Tibial nerve (tissue), 4 donors: Measurements from ENCODE around the gene CHORDC1. TPM values are rescaled to one million over a fixed set of nuclear protein-coding genes. Genes with fewer than 3 reads are reported as not detected.
"Not testable (repeated sequence)": the region's sequence is repeated elsewhere in the genome, so short reads cannot be mapped to it uniquely, and the experiment has no call there.

Source experiments
- DNase-seq, 2 donors: peaks; one replicate each; pipeline ENCODE4 v3.0.0-alpha.2; 2019; ENCODE audit warnings: low spot score in 2 of 2
- H3K27ac ChIP-seq, 4 donors: fragments of 200-600 bp; sonication (generic) in 3 of 4; one replicate each; pipeline ENCODE4 v1.5.1; 2017 to 2019; ENCODE audit warnings: mild to moderate bottlenecking in 1 of 4
- H3K27me3 ChIP-seq, 2 donors: fragments of 200-600 bp; sonication (generic) in 1 of 2; one replicate each; pipeline versions ENCODE4 v1.5.1 to v1.6.0; 2017 to 2019
- H3K36me3 ChIP-seq, 3 donors: fragments of 200-600 bp; sonication (generic); one replicate each; pipeline ENCODE4 v1.5.1; 2018 to 2019
- H3K4me1 ChIP-seq, 4 donors: fragments of 200-600 bp; sonication (generic) in 3 of 4; one replicate each; pipeline ENCODE4 v1.5.1; 2017 to 2019
- H3K4me3 ChIP-seq, 4 donors: fragments of 200-600 bp; sonication (generic) in 3 of 4; one replicate each; pipeline ENCODE4 v1.5.1; 2017 to 2019; ENCODE audit warnings: mild to moderate bottlenecking in 1 of 4, moderate library complexity in 1 of 4
- H3K9me3 ChIP-seq, 4 donors: fragments of 200-600 bp; sonication (generic) in 3 of 4; one replicate each; pipeline ENCODE4 v1.5.1; 2017 to 2019
- EP300 ChIP-seq, 2 donors: sonication (generic); formaldehyde crosslinking; IDR thresholded peaks; one replicate each; pipeline ENCODE4 v1.6.1; 2017; ENCODE audit warnings: antibody characterized with exemption in 2 of 2, mild to moderate bottlenecking in 1 of 2
- POLR2A ChIP-seq, 2 donors: fragments of 450-650 bp; IDR thresholded peaks; one replicate each; pipeline ENCODE4 v1.6.1; 2017; ENCODE audit warnings: antibody characterized with exemption in 2 of 2, mild to moderate bottlenecking in 2 of 2, moderate library complexity in 2 of 2
- WGBS, 2 donors: methylation state at CpG; one replicate each; pipeline ENCODE4 v1.1.5; 2018; 5-methylcytosine and 5-hydroxymethylcytosine counted together
- total RNA-seq, 4 donors: library from RNA; depleted of rRNA; stranded (reverse); fragments of >200 nt; gene quantifications; one replicate each; pipeline ENCODE4 v1.1.0, GENCODE V29; 2016
- TF ChIP-seq, protein P1 (sequence below), 5 experiments: fragments of 200-600 bp in 3 of 5; fragments of 450-650 bp in 2 of 5; sonication (generic) in 3 of 5; IDR thresholded peaks; one replicate each; pipeline ENCODE4 v1.5.1; 2016 to 2019; ENCODE audit warnings: antibody characterized with exemption in 5 of 5, mild to moderate bottlenecking in 3 of 5, moderate library complexity in 2 of 5

Gene CHORDC1
- total RNA-seq, 4 donors from 2014 or later, result 30.0 to 69.3 (median 46.6) TPM

DNA sequence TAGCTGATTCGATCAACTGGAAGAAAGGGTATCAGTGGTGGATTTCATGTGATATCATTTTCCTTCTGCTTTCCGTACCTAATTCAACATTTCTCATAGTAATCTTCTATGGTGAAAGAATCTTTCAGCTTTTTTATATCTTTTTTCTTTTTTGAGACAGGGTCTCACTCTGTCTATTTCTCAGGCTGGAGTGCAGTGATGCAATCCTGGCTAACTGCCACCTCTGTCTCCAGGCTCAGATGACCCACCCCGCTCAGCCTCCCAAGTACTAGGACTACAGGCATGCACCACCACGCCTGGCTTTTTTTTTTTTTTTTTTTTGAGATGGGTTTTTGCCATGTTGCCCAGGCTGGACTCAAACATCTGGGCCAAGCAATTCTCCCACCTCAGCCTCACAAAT, 18.6 kb upstream of the CHORDC1 start:
- H3K4me3 ChIP-seq, result no peak overlapping the region
- WGBS, 2 donors, result 85 to 95% methylated on average over 3 to 4 of the region's 4 CpGs
- no peaks in the 10 kb centered on the region for H3K4me1 ChIP-seq
- no peaks in the 10 kb centered on the region for H3K9me3 ChIP-seq
- no peak overlapping the region for H3K27ac ChIP-seq
- no peaks in the 10 kb centered on the region for H3K27me3 ChIP-seq
- no peak for DNase-seq
- TF ChIP-seq, protein P1, sequence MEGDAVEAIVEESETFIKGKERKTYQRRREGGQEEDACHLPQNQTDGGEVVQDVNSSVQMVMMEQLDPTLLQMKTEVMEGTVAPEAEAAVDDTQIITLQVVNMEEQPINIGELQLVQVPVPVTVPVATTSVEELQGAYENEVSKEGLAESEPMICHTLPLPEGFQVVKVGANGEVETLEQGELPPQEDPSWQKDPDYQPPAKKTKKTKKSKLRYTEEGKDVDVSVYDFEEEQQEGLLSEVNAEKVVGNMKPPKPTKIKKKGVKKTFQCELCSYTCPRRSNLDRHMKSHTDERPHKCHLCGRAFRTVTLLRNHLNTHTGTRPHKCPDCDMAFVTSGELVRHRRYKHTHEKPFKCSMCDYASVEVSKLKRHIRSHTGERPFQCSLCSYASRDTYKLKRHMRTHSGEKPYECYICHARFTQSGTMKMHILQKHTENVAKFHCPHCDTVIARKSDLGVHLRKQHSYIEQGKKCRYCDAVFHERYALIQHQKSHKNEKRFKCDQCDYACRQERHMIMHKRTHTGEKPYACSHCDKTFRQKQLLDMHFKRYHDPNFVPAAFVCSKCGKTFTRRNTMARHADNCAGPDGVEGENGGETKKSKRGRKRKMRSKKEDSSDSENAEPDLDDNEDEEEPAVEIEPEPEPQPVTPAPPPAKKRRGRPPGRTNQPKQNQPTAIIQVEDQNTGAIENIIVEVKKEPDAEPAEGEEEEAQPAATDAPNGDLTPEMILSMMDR (IDR thresholded peaks at IDR 0.05), result no peak
- TF ChIP-seq POLR2A (IDR thresholded peaks at IDR 0.05) (no peak), EP300 (IDR thresholded peaks at IDR 0.05) (no peak)
- H3K36me3 ChIP-seq, result no peaks in the 10 kb centered on the region

DNA sequence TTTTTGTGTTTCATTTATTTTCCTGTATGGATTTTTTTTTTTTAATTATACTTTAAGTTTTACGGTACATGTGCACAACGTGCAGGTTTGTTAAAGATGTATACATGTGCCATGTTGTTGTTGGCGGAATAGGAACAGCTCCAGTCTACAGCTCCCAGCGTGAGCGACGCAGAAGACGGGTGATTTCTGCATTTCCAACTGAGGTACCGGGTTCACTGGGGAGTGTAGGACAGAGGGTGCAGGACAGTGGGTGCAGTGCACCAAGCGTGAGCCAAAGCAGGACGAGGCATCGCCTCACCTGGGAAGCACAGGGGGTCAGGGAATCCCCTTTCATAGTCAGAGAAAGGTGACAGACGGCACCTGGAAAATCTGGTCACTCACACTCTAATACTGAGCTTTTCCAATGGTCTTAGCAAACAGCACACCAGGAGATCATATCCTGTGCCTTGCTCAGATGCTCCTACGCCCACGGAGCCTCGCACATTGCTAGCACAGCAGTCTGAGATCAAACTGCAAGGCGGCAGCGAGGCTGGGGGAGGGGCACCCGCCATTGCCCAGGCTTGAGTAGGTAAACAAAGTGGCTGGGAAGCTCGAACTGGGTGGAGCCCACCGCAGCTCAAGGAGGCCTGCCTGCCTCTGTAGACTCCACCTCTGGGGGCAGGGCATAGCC, 17.3 kb upstream of the CHORDC1 start:
- H3K27me3 ChIP-seq, H3K4me3 ChIP-seq, H3K27ac ChIP-seq, DNase-seq, H3K36me3 ChIP-seq, H3K4me1 ChIP-seq, H3K9me3 ChIP-seq: not testable (repeated sequence)
- WGBS, 2 donors, result 85 to 88% methylated on average over 17 to 18 of the region's 20 CpGs

DNA sequence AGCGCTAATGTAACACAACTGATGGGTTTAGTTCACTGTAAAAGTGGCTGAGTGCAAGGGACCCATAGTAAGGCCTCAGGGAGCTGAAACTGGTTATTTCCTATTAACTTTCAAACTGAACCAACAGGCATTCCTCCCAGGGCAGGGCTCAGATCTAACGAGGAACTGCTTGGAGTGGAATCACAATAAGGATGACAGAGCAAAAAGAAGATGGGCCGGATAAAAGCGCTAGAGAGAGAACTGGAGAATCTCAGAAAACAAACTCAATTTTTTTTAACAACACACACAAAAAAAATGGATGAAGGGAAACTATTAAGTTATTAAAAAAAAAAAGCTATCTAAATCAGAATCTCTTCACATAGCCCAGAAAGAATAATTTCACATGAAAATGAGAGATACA, 14.2 kb upstream of the CHORDC1 start:
- 85 to 88% methylated on average over 4 of the region's 4 CpGs for WGBS, 2 donors
- no peaks in the 10 kb centered on the region for H3K36me3 ChIP-seq
- no peak overlapping the region for H3K27ac ChIP-seq
- DNase-seq, result no peak
- H3K4me1 ChIP-seq, result no peaks in the 10 kb centered on the region
- TF ChIP-seq EP300 (IDR thresholded peaks at IDR 0.05) (no peak), POLR2A (IDR thresholded peaks at IDR 0.05) (no peak)
- TF ChIP-seq, protein P1 (IDR thresholded peaks at IDR 0.05), result no peak
- H3K4me3 ChIP-seq, result no peak overlapping the region
- H3K27me3 ChIP-seq, result no peaks in the 10 kb centered on the region
- H3K9me3 ChIP-seq, result no peaks in the 10 kb centered on the region

DNA sequence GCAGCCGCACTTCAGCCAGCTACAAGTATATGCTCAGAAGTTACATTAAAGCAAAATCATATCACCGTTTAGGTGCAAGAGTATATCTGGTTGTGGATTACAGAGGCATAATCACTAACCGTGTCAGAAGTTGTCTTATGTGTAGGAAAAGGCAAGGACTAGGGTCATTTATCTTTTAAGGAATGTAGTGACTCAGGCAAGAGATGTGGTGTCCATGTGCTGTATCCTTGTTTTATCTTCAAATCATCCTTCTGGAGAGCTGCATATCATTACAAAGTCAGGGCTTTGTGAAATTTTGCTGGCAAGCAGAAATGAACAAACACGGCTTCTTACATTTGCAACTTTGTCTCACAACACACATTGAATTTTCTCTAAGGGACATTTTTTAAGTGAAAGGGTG, 12.7 kb upstream of the CHORDC1 start:
- H3K9me3 ChIP-seq, result peaks cover 0 to 2% (median 0%) of the 10 kb centered on the region in 4 donors
- no peaks in the 10 kb centered on the region for H3K27me3 ChIP-seq
- no peaks in the 10 kb centered on the region for H3K36me3 ChIP-seq
- no peak for DNase-seq
- H3K27ac ChIP-seq, result no peak overlapping the region
- no peaks in the 10 kb centered on the region for H3K4me1 ChIP-seq
- TF ChIP-seq POLR2A (IDR thresholded peaks at IDR 0.05) (no peak), EP300 (IDR thresholded peaks at IDR 0.05) (no peak)
- TF ChIP-seq, protein P1 (IDR thresholded peaks at IDR 0.05), result no peak
- WGBS, 2 donors, result 86 to 94% methylated on average over 4 of the region's 4 CpGs
- no peak overlapping the region for H3K4me3 ChIP-seq

DNA sequence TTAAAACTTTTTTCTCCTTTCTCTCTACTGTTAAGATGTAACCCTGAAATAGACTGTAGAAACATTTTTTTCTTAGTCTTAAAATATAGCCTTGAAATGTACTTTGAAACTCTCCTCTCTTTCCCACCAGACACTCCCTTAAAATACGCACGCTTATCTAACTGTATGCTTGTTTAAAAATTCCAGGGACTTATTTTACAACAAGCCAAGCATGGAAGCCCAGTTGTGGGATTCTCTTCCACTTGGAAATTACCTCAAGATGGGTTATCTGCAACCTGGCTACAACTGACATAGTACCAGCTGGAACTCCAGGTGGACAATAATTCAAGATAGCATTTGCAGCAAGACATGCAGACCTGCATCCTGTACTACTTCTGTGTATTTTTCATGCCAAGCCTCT, 12.1 kb upstream of the CHORDC1 start:
- Histone ChIP-seq H3K4me3 (no peak overlapping the region), H3K27ac (no peak overlapping the region), H3K27me3 (no peaks in the 10 kb centered on the region), H3K4me1 (no peaks in the 10 kb centered on the region), H3K36me3 (no peaks in the 10 kb centered on the region), H3K9me3 (peaks cover 0 to 3% (median 0%) of the 10 kb centered on the region in 4 donors)
- DNase-seq, result no peak
- WGBS, 2 donors, result 77 to 92% methylated on average over 2 of the region's 2 CpGs
- TF ChIP-seq, protein P1 (IDR thresholded peaks at IDR 0.05), result no peak
- no peak for TF ChIP-seq EP300 (IDR thresholded peaks at IDR 0.05)
- no peak for TF ChIP-seq POLR2A (IDR thresholded peaks at IDR 0.05)
